ENCODE measurements around the gene SHISA9.
"Not testable (repeated sequence)": the region's sequence is repeated elsewhere in the genome, so short reads cannot be mapped to it uniquely, and the experiment has no call there.

Gene SHISA9

GRCh38 chr16:12900599-12901203 lies 697 bp upstream of the SHISA9 start:
- DNase-seq: no peak

- DNase-seq: no peak
Observed at GRCh38 chr16:12901204-12901596, 198 bp upstream of the SHISA9 start.

- DNase-seq: no peak
Observed at GRCh38 chr16:12902511-12903372, 1.3 kb downstream of the SHISA9 start.

- no peak for DNase-seq
Observed at GRCh38 chr16:12903407-12904328, 2.3 kb downstream of the SHISA9 start.

GRCh38 chr16:12904329-12904671 lies 2.9 kb downstream of the SHISA9 start:
- no peak for DNase-seq

GRCh38 chr16:12906271-12906670 lies 4.9 kb downstream of the SHISA9 start:
- no peak for DNase-seq

GRCh38 chr16:12906765-12907516 lies 5.5 kb downstream of the SHISA9 start:
- no peak for DNase-seq

- peak; percentile 11 for DNase-seq
Observed at GRCh38 chr16:12907670-12908233, 6.4 kb downstream of the SHISA9 start.

- DNase-seq: no peak
Observed at GRCh38 chr16:12917246-12917645, 15.8 kb downstream of the SHISA9 start.

GRCh38 chr16:12917653-12918052 lies 16.3 kb downstream of the SHISA9 start:
- no peak for DNase-seq

- DNase-seq: no peak
Observed at GRCh38 chr16:12920739-12921138, 19.3 kb downstream of the SHISA9 start.

GRCh38 chr16:12923640-12924039 lies 22.2 kb downstream of the SHISA9 start:
- DNase-seq: not testable (repeated sequence)

GRCh38 chr16:12925026-12925800 lies 23.8 kb downstream of the SHISA9 start:
- DNase-seq: no peak

- DNase-seq: no peak
Observed at GRCh38 chr16:12927591-12927990, 26.2 kb downstream of the SHISA9 start.

- DNase-seq: no peak
Observed at GRCh38 chr16:12930881-12931280, 29.5 kb downstream of the SHISA9 start.

GRCh38 chr16:12936391-12936790 lies 35.0 kb downstream of the SHISA9 start:
- no peak for DNase-seq

GRCh38 chr16:12941896-12942295 lies 40.5 kb downstream of the SHISA9 start:
- DNase-seq: no peak

GRCh38 chr16:12942861-12943260 lies 41.5 kb downstream of the SHISA9 start:
- no peak for DNase-seq

GRCh38 chr16:12944300-12944699 lies 42.9 kb downstream of the SHISA9 start:
- no peak for DNase-seq

- no peak for DNase-seq
Observed at GRCh38 chr16:12951392-12951791, 50.0 kb downstream of the SHISA9 start.

- no peak for DNase-seq
Observed at GRCh38 chr16:12951976-12952375, 50.6 kb downstream of the SHISA9 start.

GRCh38 chr16:12958366-12958765 lies 57.0 kb downstream of the SHISA9 start:
- no peak for DNase-seq

Data from suppressor macrophage treated with lipopolysaccharide for 4 hours (primary cell).